GM19372 (cell line): ENCODE results near the gene MTMR12.
A peak's percentile ranks its signal among the peaks of the same experiment; 100 is the strongest.
"Not testable (repeated sequence)": the region's sequence is repeated elsewhere in the genome, so short reads cannot be mapped to it uniquely, and the experiment has no call there.

Experiments used
- ATAC-seq: cut with Tn5 transposase; IDR thresholded peaks from one replicate; pipeline ENCODE4 v1.9.1; 2021; ENCODE audit warnings: mild to moderate bottlenecking, low read depth, moderate library complexity; ENCODE audit not compliant: unreplicated experiment

The MTMR12 gene

DNA sequence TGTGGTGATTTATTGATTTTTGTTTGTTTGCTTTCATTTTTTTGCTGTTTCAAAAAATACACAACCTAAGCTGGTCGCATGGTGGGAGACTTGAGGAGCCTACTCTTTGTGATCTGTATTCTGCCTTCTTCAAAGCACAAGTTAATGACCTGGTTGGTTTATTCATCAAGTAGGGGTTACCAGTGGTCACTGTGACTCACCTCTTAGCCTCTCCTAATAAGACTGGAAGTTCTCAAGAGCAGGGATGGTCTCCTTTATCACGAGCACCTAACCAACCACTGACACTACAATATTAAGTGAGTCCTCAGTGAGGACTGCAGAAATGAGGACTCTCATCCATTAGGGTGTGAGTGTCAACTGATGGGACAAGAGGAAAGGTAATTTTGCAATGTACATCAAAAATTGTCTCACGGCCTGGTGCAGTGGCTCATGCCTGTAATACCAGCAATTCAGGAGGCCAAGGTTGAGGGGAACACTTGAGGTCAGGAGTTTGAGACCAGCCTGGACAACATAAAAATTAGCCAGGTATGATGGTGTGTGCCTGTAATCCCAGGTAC is 13.6 kb upstream of the MTMR12 start:
- no peak for ATAC-seq

DNA sequence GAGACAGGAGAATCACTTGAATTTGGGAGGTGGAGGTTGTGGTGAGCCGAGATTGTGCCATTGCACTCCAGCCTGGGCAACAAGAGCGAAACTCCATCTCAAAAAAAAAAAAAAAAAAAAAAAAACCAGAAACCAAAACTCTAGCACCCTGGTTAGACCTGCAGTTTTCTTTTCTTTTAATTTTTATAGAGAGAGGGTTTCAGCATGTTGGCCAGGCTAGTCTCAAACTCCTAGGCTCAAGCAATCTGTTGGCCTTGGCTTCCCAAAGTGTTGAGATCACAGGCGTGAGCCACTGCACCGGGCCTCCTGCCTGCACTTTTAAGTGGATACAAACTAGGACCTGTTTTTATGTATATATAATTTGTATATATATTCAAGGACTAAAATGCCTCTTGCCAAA is 12.9 kb upstream of the MTMR12 start:
- ATAC-seq = no peak

DNA sequence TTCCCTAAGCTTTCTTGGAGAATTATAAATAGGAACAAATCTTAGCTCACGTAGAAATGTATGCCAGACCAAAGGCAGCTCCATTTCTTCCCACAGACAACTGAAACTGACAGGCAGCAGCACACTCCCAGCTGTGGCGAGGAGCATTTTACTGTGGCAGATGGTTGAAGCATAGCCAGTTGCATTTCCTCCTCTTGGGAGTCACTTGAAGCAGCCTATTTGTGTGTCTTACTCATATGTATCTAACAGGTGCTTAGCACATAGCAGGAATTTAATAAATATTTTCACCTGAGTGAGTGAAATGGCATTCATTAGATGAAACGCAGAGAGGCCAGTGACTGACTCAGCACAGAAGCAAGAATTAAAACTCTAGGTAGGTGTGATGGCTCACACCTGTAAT is 12.3 kb upstream of the MTMR12 start:
- no peak for ATAC-seq

DNA sequence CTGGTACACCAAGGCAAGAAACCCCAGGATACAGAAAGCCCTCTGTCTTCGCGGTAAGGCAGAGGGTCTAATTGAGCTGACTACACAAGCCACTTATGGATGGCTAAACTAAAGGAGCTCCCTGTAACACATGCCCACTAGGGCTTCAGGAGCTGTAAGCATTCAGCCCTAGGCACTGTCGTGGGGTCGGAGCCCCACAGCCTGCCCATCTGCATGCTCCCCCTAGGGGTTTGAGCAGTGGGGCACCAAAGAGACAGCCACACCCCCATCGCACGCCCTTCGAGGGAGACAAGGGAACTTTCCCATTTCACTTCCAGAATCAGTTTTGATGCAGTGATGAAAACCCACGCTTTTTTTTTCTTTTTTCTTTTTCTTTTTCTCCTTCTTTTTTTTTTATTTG is 11.0 kb upstream of the MTMR12 start:
- no peak for ATAC-seq

DNA sequence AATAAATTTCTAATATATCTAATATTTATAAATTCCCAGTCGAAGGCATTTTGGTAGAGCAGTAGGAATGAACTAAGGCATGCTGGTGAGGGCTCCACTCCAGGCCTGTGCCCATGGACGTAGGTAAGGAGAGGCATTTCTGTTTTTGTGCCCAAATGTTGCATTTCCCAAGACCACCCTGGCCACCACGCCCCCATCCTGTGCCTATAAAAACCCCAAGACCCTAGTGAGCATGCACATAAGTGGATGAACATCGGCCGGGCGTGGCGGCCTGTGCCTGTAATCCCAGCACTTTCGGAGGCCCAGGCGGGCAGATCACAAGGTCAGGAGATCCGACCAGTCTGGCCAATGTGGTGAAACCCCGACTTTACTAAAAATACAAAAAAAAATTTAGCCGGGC is 10.1 kb upstream of the MTMR12 start:
- ATAC-seq = no peak

DNA sequence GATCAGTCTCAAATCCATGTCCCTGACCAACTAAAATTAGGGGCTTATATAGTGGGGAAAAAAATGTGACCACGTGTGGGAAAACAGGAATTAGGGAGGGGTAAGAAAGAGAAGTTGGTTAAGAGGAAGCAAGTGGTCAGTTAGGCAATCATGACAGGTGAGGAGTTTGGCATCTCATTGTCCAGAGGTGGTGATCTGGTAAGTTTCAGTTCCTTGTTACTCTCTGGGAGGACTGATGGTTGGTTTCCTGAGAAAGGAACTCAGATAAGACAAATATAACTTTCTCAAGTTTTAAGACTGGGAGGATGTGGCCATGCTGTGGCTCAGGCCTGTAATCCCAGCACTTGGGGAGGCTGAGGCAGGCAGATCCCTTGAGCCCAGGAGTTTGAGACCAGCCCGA is 9.0 kb upstream of the MTMR12 start:
- not testable (repeated sequence) for ATAC-seq

DNA sequence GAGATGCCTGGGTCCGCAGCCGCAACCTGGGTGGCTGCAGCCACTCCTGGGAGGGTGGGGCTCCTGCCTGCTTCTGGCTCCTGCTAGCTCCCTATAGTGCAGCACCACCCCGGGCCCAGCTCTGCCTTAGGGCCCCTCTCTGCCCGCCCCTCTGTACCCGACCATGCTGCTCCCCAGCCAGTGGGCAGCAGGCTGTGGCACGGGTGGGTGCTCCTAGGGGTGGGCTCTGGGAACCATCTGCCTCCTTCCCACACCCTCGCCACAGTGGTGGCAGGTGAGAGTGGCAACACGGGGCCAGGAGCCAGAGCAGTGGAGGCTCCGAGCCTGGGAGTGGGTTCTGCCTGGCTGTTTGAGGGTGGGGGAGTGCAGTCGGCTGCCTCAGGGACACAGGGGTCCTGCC is 7.8 kb upstream of the MTMR12 start:
- ATAC-seq = no peak

DNA sequence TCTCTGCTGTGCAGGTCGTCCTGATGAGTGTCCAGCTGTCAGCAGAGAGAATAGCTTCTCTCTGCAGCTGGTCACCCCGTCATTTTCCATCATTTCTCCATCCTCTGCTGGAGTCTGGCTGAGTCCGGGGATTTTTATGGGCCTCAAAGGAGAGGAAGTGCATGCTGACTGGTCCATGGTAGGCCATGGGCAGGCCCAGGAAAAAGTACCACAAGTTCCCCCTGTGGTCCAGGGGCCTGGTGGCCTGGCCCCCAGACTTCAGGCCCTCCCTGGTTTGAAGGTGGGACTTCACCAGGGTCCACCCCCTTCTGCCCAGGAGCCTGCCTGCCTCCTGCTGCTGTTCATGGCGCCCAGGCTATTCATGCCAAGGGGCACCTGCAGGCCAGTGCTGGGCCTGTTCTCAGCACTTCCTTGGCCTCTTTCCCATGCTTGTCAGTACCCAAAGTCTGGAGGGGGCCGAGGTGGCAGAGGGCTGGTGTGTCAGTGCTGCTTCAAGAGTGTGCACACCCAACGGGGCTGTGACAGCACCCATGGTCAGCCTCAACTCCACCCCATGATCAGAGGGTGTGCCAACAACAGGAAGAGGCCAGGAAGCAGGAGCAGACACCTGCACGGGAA is 7.3 kb upstream of the MTMR12 start:
- no peak for ATAC-seq

DNA sequence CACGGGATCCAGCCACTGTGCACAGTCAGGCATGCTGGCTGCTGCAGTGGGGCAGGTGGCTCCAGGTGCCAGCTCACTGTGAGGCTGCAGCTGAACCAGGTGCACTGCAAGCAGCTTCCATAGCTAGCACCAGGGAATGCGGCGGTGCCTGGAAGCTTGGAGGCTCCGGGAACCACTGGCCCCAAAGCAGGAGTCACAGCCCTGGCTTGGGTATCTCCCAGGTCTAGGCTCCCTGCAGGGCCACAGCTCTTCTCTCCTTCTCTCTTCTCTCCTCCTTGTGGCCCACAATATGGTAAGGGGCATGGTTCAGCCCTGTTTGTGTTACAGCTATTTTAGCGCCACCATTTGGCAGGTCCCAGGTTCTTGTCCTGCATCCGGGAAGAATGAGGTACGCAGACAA is 6.7 kb upstream of the MTMR12 start:
- no peak for ATAC-seq

DNA sequence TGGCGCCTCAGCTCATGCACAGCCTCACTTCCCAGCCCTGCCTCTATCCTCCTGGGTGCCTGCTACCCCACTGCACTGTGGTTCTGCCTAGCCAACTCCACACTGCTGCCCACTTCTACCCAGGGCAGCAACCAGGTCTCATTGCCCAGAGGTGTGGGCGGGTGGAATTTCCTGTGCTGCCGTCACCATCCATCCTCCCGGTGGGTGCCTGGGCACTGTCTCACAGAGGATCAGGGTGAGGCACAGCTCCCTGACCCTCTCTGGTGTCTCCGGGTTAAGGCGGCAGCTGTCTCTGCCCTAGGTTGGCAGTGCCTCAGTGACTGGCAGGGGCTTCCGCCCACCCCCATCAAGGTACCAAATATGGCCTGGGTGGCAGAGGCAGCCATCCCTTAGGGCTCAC is 4.3 kb upstream of the MTMR12 start:
- no peak for ATAC-seq

DNA sequence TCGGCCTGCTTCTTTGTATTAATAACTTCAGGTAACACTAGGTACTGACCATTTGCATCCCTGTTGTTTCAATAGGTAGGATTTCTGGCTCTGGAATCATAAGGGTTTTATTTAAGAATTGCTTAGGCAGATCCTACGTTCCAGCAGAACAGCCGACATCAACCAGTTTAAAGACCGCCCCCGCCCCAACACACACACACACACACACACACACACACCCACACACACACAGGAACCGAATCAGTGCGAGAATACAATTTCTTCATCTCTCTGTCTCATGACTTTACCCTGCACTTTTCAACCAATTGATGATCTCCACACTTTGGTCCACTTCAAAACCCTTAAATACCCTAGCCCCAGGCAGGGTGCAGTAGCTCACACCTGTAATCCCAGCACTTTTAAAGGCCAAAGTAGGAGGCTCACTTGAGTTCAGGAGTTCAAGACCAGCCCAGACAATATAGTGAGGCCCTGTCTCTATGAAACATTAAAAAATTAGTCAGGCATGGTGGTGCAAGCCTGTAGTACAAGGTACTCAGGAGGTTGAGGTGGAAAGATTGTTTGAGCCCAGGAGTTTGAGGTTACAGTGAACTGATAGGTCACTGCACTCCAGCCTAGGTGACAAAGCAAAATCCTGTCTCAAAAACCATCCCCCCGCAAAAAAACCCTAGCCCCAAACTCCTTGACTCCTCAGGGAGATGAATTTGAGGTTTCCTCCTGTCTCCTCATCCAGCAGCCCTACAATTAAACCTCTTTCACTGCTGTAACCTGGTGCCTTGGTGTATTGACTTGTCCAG is 2.7 kb upstream of the MTMR12 start:
- no peak for ATAC-seq

DNA sequence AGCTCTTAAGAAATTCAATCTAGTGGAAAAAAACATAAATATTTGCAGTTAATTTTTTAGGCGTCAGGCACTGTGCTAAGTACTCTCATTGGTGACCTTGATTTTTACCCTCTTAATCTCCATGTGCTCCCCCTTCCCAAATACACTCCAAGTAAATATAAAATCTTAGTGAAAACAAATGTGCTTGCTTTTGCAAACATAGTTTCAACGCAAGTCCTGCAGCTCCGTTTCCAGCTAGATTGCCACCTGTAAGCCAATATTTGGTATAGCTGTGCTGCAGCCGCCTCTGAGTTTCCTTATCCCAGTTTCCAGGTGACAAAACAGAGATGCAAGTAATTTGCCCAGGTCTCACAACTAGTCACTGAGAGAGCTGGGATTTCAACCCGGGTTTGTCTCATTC is 1.9 kb upstream of the MTMR12 start:
- ATAC-seq = no peak

DNA sequence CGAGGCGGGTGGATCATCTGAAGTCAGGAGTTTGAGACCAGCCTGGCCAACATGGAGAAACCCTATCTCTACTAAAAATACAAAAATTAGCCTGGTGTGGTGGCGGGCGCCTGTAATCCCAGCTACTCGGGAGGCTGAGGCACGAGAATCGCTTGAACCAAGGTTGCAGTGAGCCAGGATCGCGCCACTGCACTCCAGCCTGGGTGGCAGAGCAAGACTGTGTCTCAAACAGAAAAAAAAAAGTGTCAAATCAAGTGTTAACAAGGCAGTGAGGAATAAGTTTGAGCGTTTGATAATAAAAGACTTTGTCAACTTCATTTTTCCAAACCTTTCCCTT is 1.4 kb upstream of the MTMR12 start:
- not testable (repeated sequence) for ATAC-seq

DNA sequence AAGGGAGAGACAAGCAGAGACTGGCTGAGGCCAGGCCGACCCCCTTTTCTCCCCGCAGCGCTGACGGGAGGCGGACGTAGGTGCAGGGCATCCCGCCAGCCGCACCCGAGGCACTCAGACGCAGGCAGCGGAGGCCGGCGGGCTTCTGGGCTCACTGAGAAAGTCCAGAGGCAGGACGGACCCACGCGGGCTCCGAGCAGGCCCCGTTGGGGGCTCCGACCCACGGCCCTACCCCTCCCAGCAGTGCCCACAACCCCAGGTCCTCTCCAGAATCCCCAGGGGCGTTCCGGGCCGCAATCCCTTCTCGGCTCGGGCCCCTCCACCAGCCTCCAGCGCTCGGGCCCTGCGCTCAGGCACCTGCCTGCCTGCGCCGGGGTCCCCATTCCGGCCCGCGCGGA is 543 bp downstream of the MTMR12 start:
- peak; percentile 13 for ATAC-seq

DNA sequence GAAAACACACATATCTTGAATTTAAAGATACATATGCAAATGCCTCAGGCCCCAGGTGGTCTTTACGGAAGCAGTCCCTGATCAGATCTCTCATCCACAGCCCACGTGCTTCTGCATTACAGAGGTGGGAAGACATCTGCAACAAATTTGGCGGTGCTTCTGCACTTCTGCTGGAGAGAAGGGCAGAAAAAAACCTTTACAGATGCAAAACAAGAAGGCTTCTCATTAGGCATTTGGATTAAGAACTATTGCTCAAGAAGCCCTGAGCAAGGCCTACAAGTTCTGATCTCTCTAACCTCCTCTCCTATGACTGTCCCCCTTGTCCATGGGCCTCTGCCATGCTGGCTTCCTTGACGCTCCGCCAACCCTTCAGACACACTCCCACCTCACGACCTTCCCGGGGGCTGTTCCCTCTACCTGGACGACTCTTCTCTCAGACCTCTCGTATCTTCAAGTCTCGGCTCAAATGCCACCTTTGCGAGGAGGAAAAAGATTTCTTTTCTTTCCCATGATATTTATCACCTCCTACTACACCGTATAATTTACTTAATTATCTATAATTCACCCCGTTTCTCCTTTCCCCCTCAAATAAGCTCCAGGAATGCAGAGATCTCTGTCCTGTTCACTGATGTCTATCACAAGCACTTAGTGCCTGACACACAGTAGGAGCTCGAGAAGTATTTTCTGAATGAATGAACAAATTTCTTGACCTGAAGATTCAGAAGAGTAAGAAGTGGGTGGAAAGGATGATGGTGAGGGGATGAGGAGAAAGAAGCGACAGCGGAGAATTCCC is 1.1 kb downstream of the MTMR12 start:
- ATAC-seq = no peak

DNA sequence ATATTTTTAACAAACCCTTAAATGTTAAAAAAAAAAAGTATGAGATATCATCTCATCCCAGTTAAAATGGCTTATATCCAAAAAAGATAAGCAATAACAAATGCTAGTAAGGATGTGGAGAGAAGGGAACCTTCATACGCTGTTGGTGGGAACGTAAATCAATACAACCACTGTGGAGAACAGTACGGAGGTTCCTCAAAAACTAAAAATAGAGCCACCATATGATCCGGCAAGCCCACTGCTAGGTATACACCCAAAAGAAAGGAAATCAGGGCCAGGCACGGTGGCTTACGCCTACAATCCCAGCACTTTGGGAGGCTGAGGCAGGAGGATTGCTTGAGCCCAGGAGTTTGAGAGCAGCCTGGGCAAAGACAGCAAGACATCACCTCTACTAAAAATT is 3.0 kb downstream of the MTMR12 start:
- no peak for ATAC-seq

DNA sequence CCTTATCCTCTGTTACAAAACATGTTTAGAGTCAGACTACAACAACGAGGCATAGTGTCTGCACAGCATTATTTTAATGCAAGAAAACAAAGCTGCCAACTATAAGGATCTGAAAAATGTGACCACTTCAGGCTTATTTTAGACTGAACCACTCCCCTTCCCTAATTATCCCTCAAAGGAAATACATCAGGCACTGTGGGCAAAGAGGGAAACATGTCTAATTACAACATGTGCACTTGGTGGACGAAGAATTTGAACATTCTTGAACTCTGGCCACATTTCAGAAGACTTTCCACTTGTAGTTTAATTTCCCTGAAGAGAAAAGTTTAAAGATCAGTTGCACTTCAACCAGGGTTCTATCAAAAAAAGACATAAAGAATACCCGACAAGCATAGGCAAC is 3.8 kb downstream of the MTMR12 start:
- ATAC-seq = no peak

DNA sequence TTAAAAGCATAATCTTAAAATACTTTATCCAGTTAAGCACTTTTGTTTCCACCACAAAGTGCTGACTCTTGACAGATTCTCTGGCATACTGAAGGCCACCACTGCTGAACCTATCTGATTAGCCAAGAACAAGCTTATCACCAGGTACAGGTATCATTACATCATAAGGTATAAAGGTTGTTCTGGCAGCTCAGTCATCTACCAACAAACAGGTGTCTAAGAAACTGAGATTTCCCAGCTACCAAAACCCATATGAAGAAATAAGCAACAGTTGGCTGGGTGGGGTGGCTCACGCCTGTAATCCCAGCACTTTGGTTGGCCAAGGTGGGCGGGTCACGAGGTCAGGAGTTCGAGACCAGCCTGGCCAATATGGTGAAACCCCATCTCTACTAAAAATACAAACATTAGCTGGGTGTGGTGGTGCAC is 5.0 kb downstream of the MTMR12 start:
- no peak for ATAC-seq

DNA sequence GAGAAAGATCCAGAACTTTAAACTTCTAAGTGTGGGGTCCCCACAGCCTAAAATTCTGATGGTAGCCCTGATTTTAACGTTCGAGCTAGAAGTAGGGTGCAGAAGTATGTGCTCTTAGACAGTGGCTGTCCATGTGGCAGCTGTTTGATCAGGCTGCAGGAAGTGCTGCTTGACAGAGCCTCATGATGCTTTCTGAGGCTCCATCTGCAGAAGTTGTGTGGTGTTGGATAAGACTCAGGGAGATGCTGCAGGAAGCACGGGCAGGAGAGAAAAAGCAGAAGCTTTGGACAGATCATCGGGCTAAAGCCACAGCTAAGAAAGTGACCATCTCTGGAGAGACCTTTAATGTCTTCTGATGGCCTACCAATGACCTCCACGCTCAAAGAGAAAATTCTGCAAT is 8.1 kb downstream of the MTMR12 start:
- no peak for ATAC-seq

DNA sequence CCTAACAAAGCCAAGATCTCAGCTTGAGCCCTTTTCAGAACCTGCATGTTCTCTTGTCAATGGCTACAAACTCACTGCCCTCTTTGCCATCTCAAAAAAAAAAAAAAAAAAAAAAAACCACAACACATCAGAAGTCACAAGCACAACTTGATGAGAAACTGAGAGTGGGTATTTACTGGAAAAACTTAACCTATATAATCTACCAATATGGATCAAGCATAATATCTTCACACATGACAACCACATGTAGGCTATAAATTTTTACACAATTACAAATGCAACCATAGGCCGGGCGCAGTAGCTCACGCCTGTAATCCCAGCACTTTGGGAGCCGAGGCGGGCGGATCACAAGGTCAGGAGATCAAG is 9.0 kb downstream of the MTMR12 start:
- no peak for ATAC-seq
